ENCODE results near the gene FAM200B.

The FAM200B gene

GRCh38 chr4:15714141-15714540, 32.5 kb downstream of the FAM200B start:
- H3K4me2 ChIP-seq (ENCODE audit: low read length), result no peak overlapping the region
- no peak overlapping the region for H3K9ac ChIP-seq (ENCODE audit: low read length)
- no peak overlapping the region for H3K4me3 ChIP-seq (ENCODE audit: low read length)
- H3K9me3 ChIP-seq (ENCODE audit: insufficient read depth, low read length), result no peaks in the 10 kb centered on the region
- H2AFZ ChIP-seq (ENCODE audit: low read depth, low read length), result no peak overlapping the region
- no peaks in the 10 kb centered on the region for H3K36me3 ChIP-seq (replicated peaks; ENCODE audit: low read depth, low read length)
- H4K20me1 ChIP-seq (ENCODE audit: insufficient read depth, low read length), result no peaks in the 10 kb centered on the region
- H3K4me1 ChIP-seq (ENCODE audit: low read length), result no peaks in the 10 kb centered on the region
- H3K27me3 ChIP-seq (ENCODE audit: low read depth, low read length), result no peaks in the 10 kb centered on the region; the same call in 1 of the 2 replicates
- no peaks in the 10 kb centered on the region for H3K79me2 ChIP-seq (ENCODE audit: low read length)
- H3K27ac ChIP-seq (ENCODE audit: low read length), result no peak overlapping the region
- no peak for TF ChIP-seq CTCF (IDR thresholded peaks at IDR 0.05; ENCODE audit: low read depth, low read length)
- TF ChIP-seq EZH2phosphoT487 (IDR thresholded peaks at IDR 0.05; ENCODE audit: low read depth), result no peak

GRCh38 chr4:15714646-15715435, 33.2 kb downstream of the FAM200B start:
- H3K9me3 ChIP-seq (ENCODE audit: insufficient read depth, low read length), result no peaks in the 10 kb centered on the region
- H3K4me2 ChIP-seq (ENCODE audit: low read length), result no peak overlapping the region
- no peaks in the 10 kb centered on the region for H3K4me1 ChIP-seq (ENCODE audit: low read length)
- H3K27ac ChIP-seq (ENCODE audit: low read length), result no peak overlapping the region
- H3K27me3 ChIP-seq (ENCODE audit: low read depth, low read length), result no peaks in the 10 kb centered on the region; the same call in 1 of the 2 replicates
- H3K9ac ChIP-seq (ENCODE audit: low read length), result no peak overlapping the region
- TF ChIP-seq EZH2phosphoT487 (IDR thresholded peaks at IDR 0.05; ENCODE audit: low read depth) (no peak), CTCF (IDR thresholded peaks at IDR 0.05; ENCODE audit: low read depth, low read length) (no peak)
- no peak overlapping the region for H2AFZ ChIP-seq (ENCODE audit: low read depth, low read length)
- H3K36me3 ChIP-seq (replicated peaks; ENCODE audit: low read depth, low read length), result no peaks in the 10 kb centered on the region
- no peak overlapping the region for H3K4me3 ChIP-seq (ENCODE audit: low read length)
- H3K79me2 ChIP-seq (ENCODE audit: low read length), result no peaks in the 10 kb centered on the region
- H4K20me1 ChIP-seq (ENCODE audit: insufficient read depth, low read length), result no peaks in the 10 kb centered on the region

GRCh38 chr4:15716115-15716514, 34.5 kb downstream of the FAM200B start:
- Histone ChIP-seq H3K4me3 (ENCODE audit: low read length) (no peak overlapping the region), H2AFZ (ENCODE audit: low read depth, low read length) (no peak overlapping the region), H3K36me3 (replicated peaks; ENCODE audit: low read depth, low read length) (no peaks in the 10 kb centered on the region), H3K4me1 (ENCODE audit: low read length) (no peaks in the 10 kb centered on the region), H4K20me1 (ENCODE audit: insufficient read depth, low read length) (no peaks in the 10 kb centered on the region), H3K79me2 (ENCODE audit: low read length) (no peaks in the 10 kb centered on the region), H3K27ac (ENCODE audit: low read length) (no peak overlapping the region), H3K4me2 (ENCODE audit: low read length) (no peak overlapping the region), H3K9ac (ENCODE audit: low read length) (no peak overlapping the region), H3K27me3 (ENCODE audit: low read depth, low read length) (no peaks in the 10 kb centered on the region; the same call in 1 of the 2 replicates), H3K9me3 (ENCODE audit: insufficient read depth, low read length) (no peaks in the 10 kb centered on the region)
- TF ChIP-seq CTCF (IDR thresholded peaks at IDR 0.05; ENCODE audit: low read depth, low read length), result no peak
- TF ChIP-seq EZH2phosphoT487 (IDR thresholded peaks at IDR 0.05; ENCODE audit: low read depth), result no peak

GRCh38 chr4:15717086-15717485, 35.5 kb downstream of the FAM200B start:
- H3K27ac ChIP-seq (ENCODE audit: low read length), result no peak overlapping the region
- TF ChIP-seq EZH2phosphoT487 (IDR thresholded peaks at IDR 0.05; ENCODE audit: low read depth) (no peak), CTCF (IDR thresholded peaks at IDR 0.05; ENCODE audit: low read depth, low read length) (no peak)
- H3K9me3 ChIP-seq (ENCODE audit: insufficient read depth, low read length), result no peaks in the 10 kb centered on the region
- no peaks in the 10 kb centered on the region for H4K20me1 ChIP-seq (ENCODE audit: insufficient read depth, low read length)
- no peak overlapping the region for H2AFZ ChIP-seq (ENCODE audit: low read depth, low read length)
- no peak overlapping the region for H3K4me3 ChIP-seq (ENCODE audit: low read length)
- H3K4me2 ChIP-seq (ENCODE audit: low read length), result no peak overlapping the region
- no peaks in the 10 kb centered on the region for H3K27me3 ChIP-seq (ENCODE audit: low read depth, low read length)
- H3K79me2 ChIP-seq (ENCODE audit: low read length), result no peaks in the 10 kb centered on the region
- H3K4me1 ChIP-seq (ENCODE audit: low read length), result no peaks in the 10 kb centered on the region
- no peaks in the 10 kb centered on the region for H3K36me3 ChIP-seq (replicated peaks; ENCODE audit: low read depth, low read length)
- no peak overlapping the region for H3K9ac ChIP-seq (ENCODE audit: low read length)

Data from OCI-LY3 (cell line).